Measurements from ENCODE around the gene SRR.
"Not testable (repeated sequence)": the region's sequence is repeated elsewhere in the genome, so short reads cannot be mapped to it uniquely, and the experiment has no call there.

The SRR gene

GRCh38 chr17:2303204-2304188 lies at the start of gene SRR, which contains the start of gene SMG6:
SRR (plus strand) TSS chr17:2303950; CDS start chr17:2315561, 11,611 bp downstream.
SMG6 (minus strand) TSS chr17:2303785; CDS start chr17:2303720, 65 bp downstream.
- Mint-ChIP-seq H3K27me3 (no peaks in the 10 kb centered on the region), H3K4me1 (peaks cover 49% of the 10 kb centered on the region)

GRCh38 chr17:2258830-2259229 lies 44.9 kb upstream of the SRR start:
- H3K4me3 Mint-ChIP-seq, ATAC-seq, H3K27me3 Mint-ChIP-seq, H3K9me3 Mint-ChIP-seq: not testable (repeated sequence)
- peaks cover 36% of the 10 kb centered on the region for H3K4me1 Mint-ChIP-seq
- peak overlapping the region; percentile 86 for H3K27ac Mint-ChIP-seq
- peaks cover 42% of the 10 kb centered on the region for H3K36me3 Mint-ChIP-seq

More at GRCh38 chr17:2303204-2304188, at the start of gene SRR, which contains the start of gene SMG6:
- Mint-ChIP-seq H3K4me3 (peak within 1 kb of the TSS; percentile 85), H3K36me3 (peaks cover 22% of the 10 kb centered on the region), H3K27ac (peak within 1 kb of the TSS; percentile 74), H3K9me3 (no peaks in the 10 kb centered on the region)
- peak; percentile 96 for ATAC-seq

- Mint-ChIP-seq H3K27ac (peak overlapping the region; percentile 86), H3K36me3 (peaks cover 43% of the 10 kb centered on the region), H3K27me3 (no peaks in the 10 kb centered on the region), H3K4me1 (peaks cover 36% of the 10 kb centered on the region), H3K9me3 (no peaks in the 10 kb centered on the region), H3K4me3 (no peak overlapping the region)
- peak; percentile 94 for ATAC-seq
Observed at GRCh38 chr17:2259769-2260536, 43.8 kb upstream of the SRR start.

GRCh38 chr17:2262135-2262587 lies 41.6 kb upstream of the SRR start:
- no peak overlapping the region for H3K4me3 Mint-ChIP-seq
- H3K27me3 Mint-ChIP-seq: no peaks in the 10 kb centered on the region
- H3K36me3 Mint-ChIP-seq: peaks cover 33% of the 10 kb centered on the region
- H3K9me3 Mint-ChIP-seq: no peaks in the 10 kb centered on the region
- H3K27ac Mint-ChIP-seq: no peak overlapping the region
- H3K4me1 Mint-ChIP-seq: peaks cover 53% of the 10 kb centered on the region
- no peak for ATAC-seq

GRCh38 chr17:2263183-2264066 lies 40.3 kb upstream of the SRR start:
- H3K9me3 Mint-ChIP-seq: no peaks in the 10 kb centered on the region
- H3K36me3 Mint-ChIP-seq: peaks cover 28% of the 10 kb centered on the region
- no peak for ATAC-seq
- no peak overlapping the region for H3K4me3 Mint-ChIP-seq
- H3K4me1 Mint-ChIP-seq: peaks cover 53% of the 10 kb centered on the region
- H3K27me3 Mint-ChIP-seq: no peaks in the 10 kb centered on the region
- peak overlapping the region; percentile 99 for H3K27ac Mint-ChIP-seq

- ATAC-seq: no peak
- peaks cover 28% of the 10 kb centered on the region for H3K36me3 Mint-ChIP-seq
- peak overlapping the region; percentile 99 for H3K27ac Mint-ChIP-seq
- H3K27me3 Mint-ChIP-seq: no peaks in the 10 kb centered on the region
- no peak overlapping the region for H3K4me3 Mint-ChIP-seq
- H3K4me1 Mint-ChIP-seq: peaks cover 45% of the 10 kb centered on the region
- no peaks in the 10 kb centered on the region for H3K9me3 Mint-ChIP-seq
Observed at GRCh38 chr17:2264067-2264860, 39.5 kb upstream of the SRR start.

GRCh38 chr17:2265166-2265565 lies 38.6 kb upstream of the SRR start:
- H3K9me3 Mint-ChIP-seq, ATAC-seq, H3K27me3 Mint-ChIP-seq, H3K4me3 Mint-ChIP-seq: not testable (repeated sequence)
- peaks cover 36% of the 10 kb centered on the region for H3K36me3 Mint-ChIP-seq
- H3K4me1 Mint-ChIP-seq: peaks cover 36% of the 10 kb centered on the region
- peak overlapping the region; percentile 99 for H3K27ac Mint-ChIP-seq

GRCh38 chr17:2266045-2266864 lies 37.5 kb upstream of the SRR start:
- no peaks in the 10 kb centered on the region for H3K27me3 Mint-ChIP-seq
- peaks cover 42% of the 10 kb centered on the region for H3K36me3 Mint-ChIP-seq
- ATAC-seq: peak; percentile 97
- H3K9me3 Mint-ChIP-seq: no peaks in the 10 kb centered on the region
- H3K4me1 Mint-ChIP-seq: peaks cover 31% of the 10 kb centered on the region
- peak overlapping the region; percentile 72 for H3K4me3 Mint-ChIP-seq
- peak overlapping the region; percentile 99 for H3K27ac Mint-ChIP-seq

- H3K27ac Mint-ChIP-seq: peak overlapping the region; percentile 99
- H3K27me3 Mint-ChIP-seq: no peaks in the 10 kb centered on the region
- H3K9me3 Mint-ChIP-seq: no peaks in the 10 kb centered on the region
- peaks cover 31% of the 10 kb centered on the region for H3K4me1 Mint-ChIP-seq
- H3K36me3 Mint-ChIP-seq: peaks cover 37% of the 10 kb centered on the region
- no peak for ATAC-seq
- peak overlapping the region; percentile 72 for H3K4me3 Mint-ChIP-seq
Observed at GRCh38 chr17:2266865-2267228, 36.9 kb upstream of the SRR start.

- Mint-ChIP-seq H3K27ac (peak overlapping the region; percentile 99), H3K9me3 (no peaks in the 10 kb centered on the region), H3K36me3 (peaks cover 40% of the 10 kb centered on the region), H3K27me3 (no peaks in the 10 kb centered on the region), H3K4me1 (peaks cover 31% of the 10 kb centered on the region), H3K4me3 (no peak overlapping the region)
- no peak for ATAC-seq
Observed at GRCh38 chr17:2267354-2267753, 36.4 kb upstream of the SRR start.

- no peak for ATAC-seq
- H3K4me1 Mint-ChIP-seq: peaks cover under 1% of the 10 kb centered on the region
- no peaks in the 10 kb centered on the region for H3K27me3 Mint-ChIP-seq
- no peak overlapping the region for H3K27ac Mint-ChIP-seq
- H3K9me3 Mint-ChIP-seq: no peaks in the 10 kb centered on the region
- H3K4me3 Mint-ChIP-seq: no peak overlapping the region
- peaks cover 44% of the 10 kb centered on the region for H3K36me3 Mint-ChIP-seq
Observed at GRCh38 chr17:2271985-2272702, 31.6 kb upstream of the SRR start.

GRCh38 chr17:2274414-2274813 lies 29.3 kb upstream of the SRR start:
- H3K4me3 Mint-ChIP-seq: no peak overlapping the region
- peak overlapping the region; percentile 22 for H3K27ac Mint-ChIP-seq
- peaks cover 54% of the 10 kb centered on the region for H3K36me3 Mint-ChIP-seq
- H3K27me3 Mint-ChIP-seq: no peaks in the 10 kb centered on the region
- no peak for ATAC-seq
- no peaks in the 10 kb centered on the region for H3K9me3 Mint-ChIP-seq
- H3K4me1 Mint-ChIP-seq: no peaks in the 10 kb centered on the region

GRCh38 chr17:2275722-2276121 lies 28.0 kb upstream of the SRR start:
- Mint-ChIP-seq H3K27me3 (no peaks in the 10 kb centered on the region), H3K27ac (no peak overlapping the region), H3K9me3 (no peaks in the 10 kb centered on the region), H3K4me1 (no peaks in the 10 kb centered on the region), H3K4me3 (no peak overlapping the region), H3K36me3 (peaks cover 49% of the 10 kb centered on the region)
- no peak for ATAC-seq
